ENCODE measurements around the gene SCN10A. TPM values are rescaled to one million over a fixed set of nuclear protein-coding genes. Genes with fewer than 3 reads are reported as not detected.

The SCN10A gene
- total RNA-seq, 2 donors from 2014 or later = not detected

DNA sequence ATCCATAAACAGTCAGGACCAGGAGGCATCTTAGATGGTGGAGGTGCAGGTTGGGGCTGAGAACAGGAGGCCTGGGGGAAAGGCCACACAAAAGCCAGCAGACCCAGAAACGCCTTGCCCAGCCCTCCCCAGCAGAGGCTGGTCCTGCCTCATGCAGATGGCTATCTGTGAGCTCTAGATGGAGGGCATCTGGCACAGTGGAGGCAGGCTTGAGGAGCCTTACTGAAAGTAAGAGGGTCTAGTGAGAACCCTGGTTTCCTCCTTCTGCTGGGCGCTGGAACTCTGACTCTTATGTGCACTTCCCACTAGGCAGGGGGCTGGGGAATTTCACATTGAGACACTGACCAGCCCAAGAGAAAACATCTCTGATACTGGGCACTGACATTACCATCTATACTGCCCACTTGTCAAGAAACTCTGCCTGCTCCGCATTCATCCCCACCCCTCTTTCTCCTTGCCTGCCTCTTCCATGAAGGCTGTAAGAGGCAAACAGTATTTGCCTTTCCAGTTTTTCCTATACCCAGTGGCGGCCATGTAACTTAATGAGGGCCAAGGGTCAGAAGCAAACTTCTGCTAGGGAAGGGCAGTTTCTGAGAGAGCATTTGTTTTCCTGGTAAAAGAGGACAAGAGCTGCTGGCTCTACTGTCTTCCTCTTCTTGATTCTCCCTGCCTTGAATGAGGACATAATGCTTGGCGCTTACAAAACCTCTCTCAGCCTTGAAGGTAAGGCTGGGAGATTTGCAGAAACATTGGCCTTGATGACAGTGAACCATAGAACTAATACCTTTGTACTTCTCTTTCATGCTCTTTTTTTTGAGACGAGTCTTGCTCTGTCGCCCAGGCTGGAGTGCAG lies 162.1 kb downstream of the SCN10A start:
- TF ChIP-seq, protein P1, sequence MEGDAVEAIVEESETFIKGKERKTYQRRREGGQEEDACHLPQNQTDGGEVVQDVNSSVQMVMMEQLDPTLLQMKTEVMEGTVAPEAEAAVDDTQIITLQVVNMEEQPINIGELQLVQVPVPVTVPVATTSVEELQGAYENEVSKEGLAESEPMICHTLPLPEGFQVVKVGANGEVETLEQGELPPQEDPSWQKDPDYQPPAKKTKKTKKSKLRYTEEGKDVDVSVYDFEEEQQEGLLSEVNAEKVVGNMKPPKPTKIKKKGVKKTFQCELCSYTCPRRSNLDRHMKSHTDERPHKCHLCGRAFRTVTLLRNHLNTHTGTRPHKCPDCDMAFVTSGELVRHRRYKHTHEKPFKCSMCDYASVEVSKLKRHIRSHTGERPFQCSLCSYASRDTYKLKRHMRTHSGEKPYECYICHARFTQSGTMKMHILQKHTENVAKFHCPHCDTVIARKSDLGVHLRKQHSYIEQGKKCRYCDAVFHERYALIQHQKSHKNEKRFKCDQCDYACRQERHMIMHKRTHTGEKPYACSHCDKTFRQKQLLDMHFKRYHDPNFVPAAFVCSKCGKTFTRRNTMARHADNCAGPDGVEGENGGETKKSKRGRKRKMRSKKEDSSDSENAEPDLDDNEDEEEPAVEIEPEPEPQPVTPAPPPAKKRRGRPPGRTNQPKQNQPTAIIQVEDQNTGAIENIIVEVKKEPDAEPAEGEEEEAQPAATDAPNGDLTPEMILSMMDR (conservative IDR thresholded peaks at IDR 0.05) = no peak
- peaks cover 25% of the 10 kb centered on the region for H3K27me3 Mint-ChIP-seq (ENCODE audit: insufficient read depth)

DNA sequence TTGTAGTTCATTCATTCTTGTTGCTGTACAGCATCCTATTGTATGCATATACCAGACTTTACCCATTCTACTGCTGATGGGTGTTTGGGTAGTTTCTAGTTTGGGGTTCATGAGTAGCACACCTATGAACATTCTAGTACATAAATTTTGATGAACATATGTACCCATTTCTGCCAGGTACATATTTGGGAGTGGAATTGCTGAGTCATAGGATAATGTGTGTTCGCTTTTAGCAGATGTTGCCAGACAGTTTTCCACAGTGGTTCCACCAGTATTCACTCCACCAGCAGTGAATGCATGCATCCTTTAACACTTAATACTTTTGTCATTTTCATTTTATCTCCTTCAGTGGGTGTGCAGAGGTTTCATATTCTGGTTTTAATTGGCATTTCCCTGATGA lies 163.1 kb downstream of the SCN10A start:
- Histone ChIP-seq H3K4me1 (ENCODE audit: control insufficient read depth, insufficient read depth, low read length) (no peaks in the 10 kb centered on the region), H3K27me3 (ENCODE audit: control insufficient read depth, insufficient read depth, low read length, poor library complexity, severe bottlenecking) (peaks cover 77% of the 10 kb centered on the region), H3K9ac (ENCODE audit: extremely low read depth, low read length, poor library complexity, severe bottlenecking) (no peak overlapping the region), H3K9me3 (ENCODE audit: control insufficient read depth, low read length) (peaks cover 7% of the 10 kb centered on the region), H3K36me3 (ENCODE audit: control insufficient read depth, insufficient read depth, low read length) (no peaks in the 10 kb centered on the region), H3K27ac (ENCODE audit: low read depth, low read length) (no peak overlapping the region), H3K4me3 (ENCODE audit: low read length) (no peak overlapping the region)
- DNase-seq = no peak
- TF ChIP-seq, protein P1 (conservative IDR thresholded peaks at IDR 0.05) = no peak
- WGBS, 2 experiments (ENCODE audit: insufficient coverage in 1 of 2, insufficient read length in 1 of 2) = 89% methylated on average over 1 of the region's 1 CpG; no CpG with 5 or more reads in 1 of the 2 experiments
- Mint-ChIP-seq H3K9me3 (peaks cover 4% of the 10 kb centered on the region), H3K27me3 (ENCODE audit: insufficient read depth) (peaks cover 22% of the 10 kb centered on the region), H3K36me3 (ENCODE audit: low read depth) (no peaks in the 10 kb centered on the region), H3K4me1 (peaks cover 6% of the 10 kb centered on the region), H3K27ac (no peak overlapping the region), H3K4me3 (no peak overlapping the region)

More for the DNA sequence above, 162.1 kb downstream of the SCN10A start:
- Mint-ChIP-seq H3K4me1 (peaks cover 12% of the 10 kb centered on the region), H3K27ac (no peak overlapping the region), H3K36me3 (ENCODE audit: low read depth) (no peaks in the 10 kb centered on the region), H3K4me3 (no peak overlapping the region), H3K9me3 (peaks cover 4% of the 10 kb centered on the region)
- DNase-seq = peak; percentile 35
- Histone ChIP-seq H3K4me3 (ENCODE audit: low read length) (no peak overlapping the region), H3K36me3 (ENCODE audit: control insufficient read depth, insufficient read depth, low read length) (no peaks in the 10 kb centered on the region), H3K9me3 (ENCODE audit: control insufficient read depth, low read length) (peaks cover 7% of the 10 kb centered on the region), H3K27me3 (ENCODE audit: control insufficient read depth, insufficient read depth, low read length, poor library complexity, severe bottlenecking) (peaks cover 67% of the 10 kb centered on the region), H3K27ac (ENCODE audit: low read depth, low read length) (no peak overlapping the region), H3K9ac (ENCODE audit: extremely low read depth, low read length, poor library complexity, severe bottlenecking) (no peak overlapping the region), H3K4me1 (ENCODE audit: control insufficient read depth, insufficient read depth, low read length) (peaks cover 4% of the 10 kb centered on the region)
- WGBS, 2 experiments (ENCODE audit: insufficient coverage in 1 of 2, insufficient read length in 1 of 2) = 87 to 94% methylated on average over 3 to 7 of the region's 7 CpGs

DNA sequence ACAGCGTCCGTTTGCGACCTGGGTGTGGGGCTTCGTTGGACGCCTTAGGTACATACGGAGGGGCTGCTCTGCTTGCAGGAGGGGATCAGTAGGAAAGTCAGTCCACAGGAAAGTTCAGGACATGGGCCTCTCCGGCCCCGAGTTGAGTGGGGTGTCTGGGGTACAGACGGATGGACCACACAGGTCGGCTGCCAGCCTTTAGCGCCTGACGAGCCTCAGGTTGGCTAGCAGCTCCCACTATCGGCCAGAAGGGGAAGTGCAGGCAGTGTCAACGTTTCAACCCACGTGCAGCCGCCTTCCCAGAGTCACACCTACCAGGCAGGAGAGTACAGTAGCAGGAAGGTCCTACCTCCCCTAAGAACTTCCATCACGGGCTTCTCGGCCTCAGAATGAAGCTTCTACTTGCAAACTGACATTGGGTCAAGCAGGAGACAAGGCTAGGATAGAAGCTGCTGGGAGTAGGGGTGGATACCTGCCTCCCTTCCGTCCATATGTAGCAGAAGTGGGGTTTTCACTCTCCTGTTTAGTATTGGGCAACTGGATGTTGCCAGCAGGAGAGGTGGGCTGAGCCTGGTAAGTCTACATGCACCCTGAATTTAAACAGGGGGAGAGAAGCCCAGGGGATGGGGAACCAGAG lies 164.7 kb downstream of the SCN10A start:
- H3K27me3 ChIP-seq (ENCODE audit: control insufficient read depth, insufficient read depth, low read length, poor library complexity, severe bottlenecking) = peaks cover 74% of the 10 kb centered on the region
- no peak overlapping the region for H3K27ac Mint-ChIP-seq

More for the DNA sequence above, 164.7 kb downstream of the SCN10A start:
- peaks cover 7% of the 10 kb centered on the region for H3K9me3 ChIP-seq (ENCODE audit: control insufficient read depth, low read length)
- DNase-seq = peak; percentile 93
- Mint-ChIP-seq H3K4me3 (no peak overlapping the region), H3K27me3 (ENCODE audit: insufficient read depth) (peaks cover 8% of the 10 kb centered on the region), H3K4me1 (peaks cover 6% of the 10 kb centered on the region), H3K36me3 (ENCODE audit: low read depth) (no peaks in the 10 kb centered on the region), H3K9me3 (peaks cover 4% of the 10 kb centered on the region)
- H3K27ac ChIP-seq (ENCODE audit: low read depth, low read length) = no peak overlapping the region
- TF ChIP-seq, protein P1 (conservative IDR thresholded peaks at IDR 0.05) = peak; percentile 98
- no peak overlapping the region for H3K9ac ChIP-seq (ENCODE audit: extremely low read depth, low read length, poor library complexity, severe bottlenecking)
- WGBS, 2 experiments (ENCODE audit: insufficient coverage in 1 of 2, insufficient read length in 1 of 2) = 14 to 100% methylated on average over 1 to 19 of the region's 19 CpGs
- no peaks in the 10 kb centered on the region for H3K36me3 ChIP-seq (ENCODE audit: control insufficient read depth, insufficient read depth, low read length)
- no peaks in the 10 kb centered on the region for H3K4me1 ChIP-seq (ENCODE audit: control insufficient read depth, insufficient read depth, low read length)
- H3K4me3 ChIP-seq (ENCODE audit: low read length) = no peak overlapping the region

Data from endodermal cell (in vitro differentiated cells).